IMR-90 (cell line): ENCODE measurements around the gene PEX19. TPM values are rescaled to one million over a fixed set of nuclear protein-coding genes. Genes with fewer than 3 reads are reported as not detected.

Experiments
- ATAC-seq: fragments of 200-7000 bp; cut with Tn5 transposase; 2 replicates; pipeline ENCODE4 v1.9.1; 2020; ENCODE audit warnings: low read depth, mild to moderate bottlenecking, moderate library complexity
- BruUV-seq: library from RNA; stranded (reverse); fragments of 400-500 nt; replicated peaks from 2 replicates; lab custom pipeline; 2021; lab: Mats Ljungman, UMichigan
- CTCF ChIA-PET: fragments of 300-600 bp; formaldehyde crosslinking; extraction: SDS; loops from one replicate; lab custom pipeline; 2021; ENCODE audit warnings: antibody characterized with exemption; lab: Yijun Ruan, JAX
- POLR2A ChIA-PET: fragments of 300-600 bp; sonication (Branson Sonifier 250); formaldehyde crosslinking; loops from one replicate; lab custom pipeline; 2022; ENCODE audit warnings: antibody characterized with exemption; ENCODE audit not compliant: unreplicated experiment; lab: Charles Lee
- DNase-seq: peaks from one replicate; pipeline ENCODE4 v3.0.0; 2013
- H2AFZ ChIP-seq: replicated peaks from 2 replicates; pipeline ENCODE3; 2013; ENCODE audit warnings: low read length, mild to moderate bottlenecking; ENCODE audit not compliant: poor library complexity
- H2AK5ac ChIP-seq: 2 replicates; pipeline ENCODE4 v1.6.1; 2013; ENCODE audit warnings: low read depth, low read length, inconsistent platforms
- H2AK9ac ChIP-seq: replicated peaks from 2 replicates; pipeline ENCODE3; 2013; ENCODE audit warnings: mild to moderate bottlenecking, low read depth, low read length, moderate library complexity; ENCODE audit not compliant: poor library complexity
- H2BK120ac ChIP-seq: 2 replicates; pipeline ENCODE4 v1.6.1; 2013; ENCODE audit warnings: low read depth, low read length, inconsistent platforms
- H2BK15ac ChIP-seq: 3 replicates; pipeline ENCODE4 v1.6.1; 2013; ENCODE audit warnings: low read depth, low read length, inconsistent platforms
- H2BK20ac ChIP-seq: 2 replicates; pipeline ENCODE4 v1.6.1; 2013; ENCODE audit warnings: low read depth, mild to moderate bottlenecking, inconsistent platforms, low read length, moderate library complexity
- H2BK5ac ChIP-seq: 2 replicates; pipeline ENCODE4 v1.6.1; 2013; ENCODE audit warnings: mild to moderate bottlenecking, low read depth, low read length, inconsistent platforms; ENCODE audit not compliant: poor library complexity, severe bottlenecking
- H3K14ac ChIP-seq: replicated peaks from 2 replicates; pipeline ENCODE4 v1.6.1; 2013; ENCODE audit warnings: low read depth, low read length, inconsistent platforms
- H3K18ac ChIP-seq: 2 replicates; pipeline ENCODE4 v1.6.1; 2013; ENCODE audit warnings: low read depth, low read length, control low read depth
- H3K23ac ChIP-seq: 2 replicates; pipeline ENCODE4 v1.6.1; 2013; ENCODE audit warnings: low read depth, low read length, inconsistent platforms
- H3K27ac ChIP-seq: 2 replicates; pipeline ENCODE4 v1.5.1; 2013; ENCODE audit warnings: mild to moderate bottlenecking, control low read depth, low read length; ENCODE audit not compliant: insufficient read depth
- H3K27me3 ChIP-seq: 2 replicates; pipeline ENCODE4 v1.6.1; 2013; ENCODE audit warnings: low read length; ENCODE audit not compliant: control insufficient read depth, insufficient read depth
- H3K36me3 ChIP-seq: 2 replicates; pipeline ENCODE4 v1.6.1; 2013; ENCODE audit warnings: low read length, mixed read lengths; ENCODE audit not compliant: control insufficient read depth, insufficient read depth
- H3K4ac ChIP-seq: 2 replicates; pipeline ENCODE4 v1.6.1; 2013; ENCODE audit warnings: low read depth, low read length, inconsistent platforms
- H3K4me1 ChIP-seq: 2 replicates; pipeline ENCODE4 v1.6.1; 2013; ENCODE audit warnings: low read length, mixed read lengths; ENCODE audit not compliant: control insufficient read depth, insufficient read depth
- H3K4me2 ChIP-seq: 2 replicates; pipeline ENCODE4 v1.6.1; 2013; ENCODE audit warnings: low read depth, mild to moderate bottlenecking, control low read depth, low read length, moderate library complexity
- H3K4me3 ChIP-seq: 2 replicates; pipeline ENCODE4 v1.5.1; 2013; ENCODE audit warnings: low read depth, mild to moderate bottlenecking, control low read depth, low read length, moderate library complexity; ENCODE audit not compliant: insufficient read depth
- H3K56ac ChIP-seq: 2 replicates; pipeline ENCODE4 v1.6.1; 2013; ENCODE audit warnings: low read length, inconsistent platforms; ENCODE audit not compliant: insufficient read depth; ENCODE audit errors: extremely low read depth
- H3K79me1 ChIP-seq, 2 experiments: 2 replicates each; pipeline ENCODE4 v1.6.1; 2013; ENCODE audit warnings: low read length in 2 of 2, inconsistent platforms in 1 of 2, low read depth in 1 of 2
- H3K9ac ChIP-seq: 2 replicates; pipeline ENCODE4 v1.6.1; 2013; ENCODE audit warnings: low read depth, low read length, control low read depth
- H3K9me1 ChIP-seq: 2 replicates; pipeline ENCODE4 v1.6.1; 2013; ENCODE audit warnings: low read length, inconsistent platforms; ENCODE audit not compliant: insufficient read depth
- H3K9me3 ChIP-seq: 2 replicates; pipeline ENCODE4 v1.6.1; 2013; ENCODE audit warnings: low read length; ENCODE audit not compliant: control insufficient read depth, insufficient read depth
- H4K20me1 ChIP-seq: 2 replicates; pipeline ENCODE4 v1.6.1; 2013; ENCODE audit warnings: low read length, inconsistent platforms; ENCODE audit not compliant: insufficient read depth
- H4K5ac ChIP-seq: 2 replicates; pipeline ENCODE4 v1.6.1; 2013; ENCODE audit warnings: mild to moderate bottlenecking, low read depth, low read length, control low read depth
- H4K8ac ChIP-seq, 2 experiments: 2 replicates each; pipeline ENCODE4 v1.6.1; 2013; ENCODE audit warnings: low read depth in 2 of 2, low read length in 2 of 2, control low read depth in 1 of 2, inconsistent platforms in 1 of 2
- H4K91ac ChIP-seq: 2 replicates; pipeline ENCODE4 v1.6.1; 2013; ENCODE audit warnings: low read depth, low read length, inconsistent platforms; ENCODE audit not compliant: insufficient read depth
- MAFK ChIP-seq: IDR thresholded peaks from 2 replicates; pipeline ENCODE4 v1.6.1; 2012; ENCODE audit warnings: low read depth, low read length, improper control_type of control experiment
- MXI1 ChIP-seq: IDR thresholded peaks from 2 replicates; pipeline ENCODE4 v1.6.1; 2012; ENCODE audit warnings: low read depth, mild to moderate bottlenecking, low read length, moderate library complexity, borderline replicate concordance
- RAD21 ChIP-seq: IDR thresholded peaks from 2 replicates; pipeline ENCODE4 v1.6.1; 2012; ENCODE audit warnings: low read length, improper control_type of control experiment
- RCOR1 ChIP-seq: IDR thresholded peaks from 2 replicates; pipeline ENCODE4 v1.6.1; 2012; ENCODE audit warnings: mild to moderate bottlenecking, low read length, improper control_type of control experiment; ENCODE audit not compliant: insufficient replicate concordance
- SMC3 ChIP-seq: fragments of 150-350 bp; IDR thresholded peaks from 2 replicates; pipeline ENCODE4 v1.6.1; 2016; ENCODE audit warnings: low read depth, mild to moderate bottlenecking, antibody characterized with exemption, low read length, moderate library complexity
- WGBS, 2 experiments: methylation state at CpG; one replicate each; pipeline versions ENCODE4 v1.1.5 to v1.1.7; 2013; ENCODE audit warnings: missing lambda C conversion rate in 2 of 2; ENCODE audit not compliant: insufficient read length in 1 of 2; ENCODE audit errors: extremely low coverage in 2 of 2; 5-methylcytosine and 5-hydroxymethylcytosine counted together
- dilution Hi-C: fragments of 300-500 bp; cut with HindIII; formaldehyde crosslinking; loops from one replicate; pipeline ENCODE4 v1.14.3; 2018; ENCODE audit warnings: low sequenced_read_pairs; ENCODE audit not compliant: unreplicated experiment
- in situ Hi-C: fragments of 300-500 bp; cut with MboI; formaldehyde crosslinking; loops from 3 replicates; pipeline ENCODE4 v1.14.3; 2019; ENCODE audit warnings: low sequenced_read_pairs, inconsistent platforms, mixed read lengths
- intact Hi-C: fragments of 100-400 bp; cut with micrococcal nuclease; formaldehyde crosslinking; loops from 2 replicates; pipeline ENCODE4 v1.10.0; 2022
- polyA plus RNA-seq, 3 experiments: library from polyadenylated mRNA; depleted of rRNA; stranded (reverse); fragments of >200 nt; gene quantifications; 2 replicates each; pipeline ENCODE4 v1.2.3, GENCODE V29; 2012; ENCODE audit warnings: low replicate concordance in 1 of 3
- total RNA-seq: library from RNA; depleted of rRNA; stranded (reverse); fragments of >200 nt; gene quantifications from 2 replicates; pipeline ENCODE4 v1.2.3, GENCODE V29; 2012
- TF ChIP-seq, protein P1 (sequence below): conservative IDR thresholded peaks from 2 replicates; pipeline ENCODE4 v1.5.1; 2012; ENCODE audit warnings: mild to moderate bottlenecking, low read depth, low read length, improper control_type of control experiment

The PEX19 gene
- total and polyA plus RNA-seq, 2 of the 4 experiments (the other 2 are of a cell fraction), result 44.5 to 67.7 TPM

DNA sequence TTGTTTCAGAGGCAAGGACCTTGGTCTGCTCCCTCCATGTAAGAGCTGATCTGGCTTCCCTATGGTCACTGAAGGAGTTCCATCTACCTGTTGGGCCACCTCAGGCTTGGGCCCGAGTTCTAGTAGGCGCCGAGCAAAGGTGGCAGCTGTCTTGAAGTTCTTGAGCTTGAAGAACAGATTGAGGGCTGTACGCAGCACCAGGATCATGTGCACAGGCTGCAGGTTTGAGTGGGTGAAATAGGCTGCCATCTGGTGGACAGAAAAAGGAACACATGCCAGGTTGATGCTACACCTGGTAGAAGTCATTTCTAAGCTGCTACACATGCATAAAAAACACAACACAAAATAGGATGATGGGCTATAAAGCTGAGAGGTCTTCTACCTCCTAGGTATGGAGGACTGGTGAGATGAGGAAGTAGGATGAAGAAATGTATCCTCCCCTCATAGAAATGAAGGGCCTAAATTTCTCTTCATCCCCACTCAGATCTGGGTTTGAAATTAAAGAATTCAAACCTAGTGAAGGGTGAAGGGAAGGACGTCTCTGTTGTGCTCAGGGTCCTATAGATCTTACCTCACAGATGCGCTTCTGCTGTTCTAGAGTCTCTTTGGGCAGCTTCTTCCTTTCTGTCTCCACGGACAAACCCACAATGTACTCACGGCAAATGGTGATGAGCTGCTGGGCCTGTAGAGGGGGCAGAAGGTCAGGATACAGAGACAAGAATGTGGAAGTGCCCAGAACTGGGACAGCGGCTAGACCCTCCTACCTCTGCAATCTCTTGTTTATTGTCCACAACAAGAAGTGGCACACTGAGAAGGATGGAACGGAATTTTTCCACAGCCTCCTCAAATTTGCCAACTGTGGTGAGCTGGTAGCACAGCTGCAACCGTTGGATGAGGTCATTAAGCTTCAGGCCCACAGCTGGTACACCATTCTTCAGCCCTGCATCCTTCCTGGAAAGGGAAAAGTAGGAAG lies 6.6 kb upstream of the PEX19 start:
- peaks cover 29% of the 10 kb centered on the region in 2 experiments for H3K79me1 ChIP-seq
- intact Hi-C loops, result loop anchor here (1.0 kb wide), 4 partner anchors 8 to 190 kb away; no protein-coding TSS in a partner anchor
- peak overlapping the region; percentile 68 for H2AK9ac ChIP-seq
- H3K9me3 ChIP-seq, result no peaks in the 10 kb centered on the region
- H3K9ac ChIP-seq, result no peak overlapping the region
- H3K23ac ChIP-seq, result no peak overlapping the region
- H3K27me3 ChIP-seq, result no peaks in the 10 kb centered on the region
- no peak overlapping the region for H4K8ac ChIP-seq
- H3K27ac ChIP-seq, result no peak overlapping the region
- no peak overlapping the region for H3K4ac ChIP-seq
- no peaks in the 10 kb centered on the region for H3K4me1 ChIP-seq
- no peak overlapping the region for H2AK5ac ChIP-seq
- POLR2A ChIA-PET, result interaction anchor here (0.6 kb wide), 1 partner anchor 25 kb away, joined by 3 read pairs; no protein-coding TSS in a partner anchor
- no peak overlapping the region for H3K56ac ChIP-seq
- no peak overlapping the region for H4K91ac ChIP-seq
- CTCF ChIA-PET, result interaction anchor here (0.5 to 2.3 kb wide), 14 partner anchors 9 to 191 kb away, joined by 3 to 15 read pairs (median 3); no protein-coding TSS in a partner anchor
- in situ Hi-C loops, result no loop called here
- H2BK20ac ChIP-seq, result no peak overlapping the region
- no peak overlapping the region for H3K14ac ChIP-seq
- no peak overlapping the region for H3K4me3 ChIP-seq
- H3K18ac ChIP-seq, result no peak overlapping the region
- no peak overlapping the region for H2BK120ac ChIP-seq
- H2BK5ac ChIP-seq, result no peak overlapping the region
- no TSS peak for BruUV-seq
- H3K9me1 ChIP-seq, result no peaks in the 10 kb centered on the region
- no peak overlapping the region for H2AFZ ChIP-seq
- TF ChIP-seq, protein P1, sequence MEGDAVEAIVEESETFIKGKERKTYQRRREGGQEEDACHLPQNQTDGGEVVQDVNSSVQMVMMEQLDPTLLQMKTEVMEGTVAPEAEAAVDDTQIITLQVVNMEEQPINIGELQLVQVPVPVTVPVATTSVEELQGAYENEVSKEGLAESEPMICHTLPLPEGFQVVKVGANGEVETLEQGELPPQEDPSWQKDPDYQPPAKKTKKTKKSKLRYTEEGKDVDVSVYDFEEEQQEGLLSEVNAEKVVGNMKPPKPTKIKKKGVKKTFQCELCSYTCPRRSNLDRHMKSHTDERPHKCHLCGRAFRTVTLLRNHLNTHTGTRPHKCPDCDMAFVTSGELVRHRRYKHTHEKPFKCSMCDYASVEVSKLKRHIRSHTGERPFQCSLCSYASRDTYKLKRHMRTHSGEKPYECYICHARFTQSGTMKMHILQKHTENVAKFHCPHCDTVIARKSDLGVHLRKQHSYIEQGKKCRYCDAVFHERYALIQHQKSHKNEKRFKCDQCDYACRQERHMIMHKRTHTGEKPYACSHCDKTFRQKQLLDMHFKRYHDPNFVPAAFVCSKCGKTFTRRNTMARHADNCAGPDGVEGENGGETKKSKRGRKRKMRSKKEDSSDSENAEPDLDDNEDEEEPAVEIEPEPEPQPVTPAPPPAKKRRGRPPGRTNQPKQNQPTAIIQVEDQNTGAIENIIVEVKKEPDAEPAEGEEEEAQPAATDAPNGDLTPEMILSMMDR, result peak; percentile 66
- TF ChIP-seq SMC3 (peak; percentile 72), MAFK (no peak), RAD21 (peak; percentile 52), RCOR1 (no peak), MXI1 (peak; percentile 57; the same call in 1 of the 2 replicates)
- dilution Hi-C loops, result no loop called here
- no peak overlapping the region for H3K4me2 ChIP-seq
- peak; percentile 70 for DNase-seq
- no CpG with 5 or more reads among the region's 11 CpGs for WGBS, 2 experiments
- no peak overlapping the region for H2BK15ac ChIP-seq
- H3K36me3 ChIP-seq, result peaks cover 68% of the 10 kb centered on the region
- H4K5ac ChIP-seq, result no peak overlapping the region
- ATAC-seq, result peak; percentile 71
- peaks cover 23% of the 10 kb centered on the region; the same call in 1 of the 2 replicates for H4K20me1 ChIP-seq
